H9 (cell line): ENCODE results near the gene ADGRB3. TPM values are rescaled to one million over a fixed set of nuclear protein-coding genes. Genes with fewer than 3 reads are reported as not detected.

Experiments used
- DNase-seq: peaks from one replicate; pipeline ENCODE4 v3.0.0-alpha.2; 2017
- H2AFZ ChIP-seq: one replicate; pipeline ENCODE4 v1.6.1; 2013; ENCODE audit warnings: mild to moderate bottlenecking, low read length, control low read depth, moderate library complexity
- H2AK5ac ChIP-seq: 2 replicates; pipeline ENCODE4 v1.6.1; 2013; ENCODE audit warnings: low read length, control low read depth, mixed read lengths; ENCODE audit not compliant: insufficient read length
- H2BK120ac ChIP-seq: one replicate; pipeline ENCODE4 v1.6.1; 2013; ENCODE audit warnings: low read depth, mild to moderate bottlenecking, low read length, control low read depth, inconsistent platforms; ENCODE audit not compliant: poor library complexity, severe bottlenecking
- H2BK12ac ChIP-seq: 2 replicates; pipeline ENCODE4 v1.6.1; 2013; ENCODE audit warnings: low read length, control low read depth, mixed read lengths, low read depth; ENCODE audit not compliant: insufficient read length
- H2BK15ac ChIP-seq: 2 replicates; pipeline ENCODE4 v1.6.1; 2013; ENCODE audit warnings: low read depth, low read length, control low read depth
- H2BK20ac ChIP-seq: one replicate; pipeline ENCODE4 v1.6.1; 2013; ENCODE audit warnings: low read depth, mild to moderate bottlenecking, low read length, control low read depth, inconsistent platforms; ENCODE audit not compliant: poor library complexity, severe bottlenecking
- H2BK5ac ChIP-seq: 2 replicates; pipeline ENCODE4 v1.6.1; 2013; ENCODE audit warnings: low read length, control low read depth, mixed read lengths; ENCODE audit not compliant: insufficient read length
- H3K14ac ChIP-seq: 2 replicates; pipeline ENCODE4 v1.6.1; 2013; ENCODE audit warnings: low read length, control low read depth; ENCODE audit not compliant: insufficient read depth
- H3K18ac ChIP-seq: 2 replicates; pipeline ENCODE4 v1.6.1; 2013; ENCODE audit warnings: low read depth, mild to moderate bottlenecking, mixed read lengths, low read length, control low read depth; ENCODE audit not compliant: insufficient read length
- H3K23ac ChIP-seq: 2 replicates; pipeline ENCODE4 v1.6.1; 2013; ENCODE audit warnings: low read length, control low read depth, mixed read lengths, low read depth; ENCODE audit not compliant: insufficient read length
- H3K23me2 ChIP-seq: 2 replicates; pipeline ENCODE4 v1.6.1; 2013; ENCODE audit warnings: low read depth, mild to moderate bottlenecking, mixed read lengths, low read length, control low read depth; ENCODE audit not compliant: insufficient read length, poor library complexity, severe bottlenecking
- H3K27ac ChIP-seq: 2 replicates; pipeline ENCODE4 v1.5.1; 2013; ENCODE audit warnings: low read length, control low read depth, mixed read lengths, low read depth; ENCODE audit not compliant: insufficient read length
- H3K27me3 ChIP-seq: 2 replicates; pipeline ENCODE4 v1.6.1; 2013; ENCODE audit warnings: low read length, control low read depth, inconsistent platforms; ENCODE audit not compliant: insufficient read depth
- H3K4ac ChIP-seq: 2 replicates; pipeline ENCODE4 v1.6.1; 2013; ENCODE audit warnings: low read depth, mild to moderate bottlenecking, control low read depth, inconsistent platforms, low read length, moderate library complexity
- H3K4me1 ChIP-seq: 2 replicates; pipeline ENCODE4 v1.6.1; 2013; ENCODE audit warnings: low read length, control low read depth, inconsistent platforms; ENCODE audit not compliant: insufficient read depth
- H3K4me2 ChIP-seq: 2 replicates; pipeline ENCODE4 v1.6.1; 2013; ENCODE audit warnings: low read length, control low read depth, mixed read lengths; ENCODE audit not compliant: insufficient read length, insufficient read depth
- H3K56ac ChIP-seq: 2 replicates; pipeline ENCODE4 v1.6.1; 2013; ENCODE audit warnings: low read depth, mild to moderate bottlenecking, mixed read lengths, low read length, control low read depth; ENCODE audit not compliant: insufficient read length
- H3K79me1 ChIP-seq: 2 replicates; pipeline ENCODE4 v1.6.1; 2013; ENCODE audit warnings: low read depth, mild to moderate bottlenecking, moderate library complexity, low read length, control low read depth, inconsistent platforms; ENCODE audit not compliant: insufficient read depth, poor library complexity, severe bottlenecking
- H3K79me2 ChIP-seq: 2 replicates; pipeline ENCODE4 v1.6.1; 2013; ENCODE audit warnings: low read length, control low read depth, inconsistent platforms; ENCODE audit not compliant: insufficient read depth
- H3K9ac ChIP-seq: 2 replicates; pipeline ENCODE4 v1.6.1; 2013; ENCODE audit warnings: low read length, control low read depth, mixed read lengths; ENCODE audit not compliant: insufficient read length; ENCODE audit errors: extremely low read depth
- H3K9me3 ChIP-seq: one replicate; pipeline ENCODE4 v1.6.1; 2013; ENCODE audit warnings: low read depth, low read length, inconsistent platforms; ENCODE audit not compliant: control insufficient read depth
- H3T11ph ChIP-seq: one replicate; pipeline ENCODE4 v1.6.1; 2013; ENCODE audit warnings: mild to moderate bottlenecking, low read length, control low read depth, inconsistent platforms
- H4K20me1 ChIP-seq: one replicate; pipeline ENCODE4 v1.6.1; 2013; ENCODE audit not compliant: control insufficient read depth, insufficient read length, insufficient read depth
- H4K5ac ChIP-seq: 2 replicates; pipeline ENCODE4 v1.6.1; 2013; ENCODE audit warnings: low read depth, mild to moderate bottlenecking, mixed read lengths, low read length, control low read depth; ENCODE audit not compliant: insufficient read length
- H4K8ac ChIP-seq: replicated peaks from 2 replicates; pipeline ENCODE4 v1.6.1; 2013; ENCODE audit warnings: low read length, control low read depth, mixed read lengths, low read depth; ENCODE audit not compliant: insufficient read length
- H4K91ac ChIP-seq: 2 replicates; pipeline ENCODE4 v1.6.1; 2013; ENCODE audit warnings: low read depth, mild to moderate bottlenecking, moderate library complexity, mixed read lengths, low read length, control low read depth; ENCODE audit not compliant: insufficient read length
- H3K27ac Mint-ChIP-seq, 3 experiments: 2 replicates in 2 of 3; 3 replicates in 1 of 3; pipeline ENCODE4 v1.8.0; 2020 to 2021; ENCODE audit warnings: mixed read lengths in 3 of 3, mild to moderate bottlenecking in 1 of 3, moderate library complexity in 1 of 3
- H3K27me3 Mint-ChIP-seq: 2 replicates; pipeline ENCODE4 v1.8.0; 2021; ENCODE audit warnings: low read depth, mild to moderate bottlenecking, moderate library complexity, mixed read lengths
- H3K36me3 Mint-ChIP-seq, 3 experiments: 2 replicates in 2 of 3; 3 replicates in 1 of 3; pipeline ENCODE4 v1.8.0; 2020 to 2021; ENCODE audit warnings: low read depth in 3 of 3, mixed read lengths in 3 of 3; ENCODE audit not compliant: insufficient read depth in 1 of 3
- H3K4me1 Mint-ChIP-seq, 2 experiments: 2 replicates each; pipeline ENCODE4 v1.8.0; 2020; ENCODE audit warnings: mixed read lengths in 2 of 2
- H3K4me3 Mint-ChIP-seq, 2 experiments: 2 replicates in 1 of 2; 3 replicates in 1 of 2; pipeline ENCODE4 v1.8.0; 2020 to 2021; ENCODE audit warnings: mild to moderate bottlenecking in 2 of 2, mixed read lengths in 2 of 2, moderate library complexity in 1 of 2
- H3K9me3 Mint-ChIP-seq, 2 experiments: 2 replicates in 1 of 2; 3 replicates in 1 of 2; pipeline ENCODE4 v1.8.0; 2020; ENCODE audit warnings: mild to moderate bottlenecking in 2 of 2, mixed read lengths in 2 of 2, moderate library complexity in 1 of 2
- CTCF ChIP-seq: fragments of 200-600 bp; sonication (generic); conservative IDR thresholded peaks from 3 replicates; pipeline ENCODE4 v1.8.0; 2021; ENCODE audit warnings: antibody characterized with exemption, mild to moderate bottlenecking
- WGBS: extraction: QIAGEN DNeasy Blood & Tissue Kit; methylation state at CpG from one replicate; pipeline ENCODE4 v1.1.7; 2013; ENCODE audit warnings: missing lambda C conversion rate, low lambda C conversion rate, mixed read lengths; ENCODE audit not compliant: insufficient read length; ENCODE audit errors: extremely low coverage; 5-methylcytosine and 5-hydroxymethylcytosine counted together
- total RNA-seq: library from RNA; stranded (reverse); gene quantifications from 2 replicates; pipeline ENCODE4 v1.2.1, GENCODE V29; 2021

ADGRB3 gene
- total RNA-seq, 1 experiment from 2014 or later: 0.37 TPM

GRCh38 chr6:69018906-69019305 is 383.8 kb downstream of the ADGRB3 start:
- no peak overlapping the region for H3K4me3 Mint-ChIP-seq
- Histone ChIP-seq H3K23me2 (no peaks in the 10 kb centered on the region), H2AFZ (no peak overlapping the region), H3K4ac (no peak overlapping the region), H3K27ac (no peak overlapping the region), H3K9ac (no peak overlapping the region), H4K5ac (no peak overlapping the region), H2BK5ac (no peak overlapping the region), H3K18ac (no peak overlapping the region), H2BK120ac (no peak overlapping the region), H4K8ac (no peak overlapping the region), H3K4me1 (no peaks in the 10 kb centered on the region), H2BK12ac (no peak overlapping the region), H3K23ac (no peak overlapping the region), H3K9me3 (no peaks in the 10 kb centered on the region), H4K20me1 (no peaks in the 10 kb centered on the region), H3K56ac (no peak overlapping the region), H4K91ac (no peak overlapping the region), H2AK5ac (no peak overlapping the region), H3K27me3 (no peaks in the 10 kb centered on the region), H3K79me1 (no peaks in the 10 kb centered on the region), H2BK20ac (no peak overlapping the region), H3K4me2 (no peak overlapping the region), H2BK15ac (no peak overlapping the region), H3K14ac (no peak overlapping the region), H3T11ph (no peak overlapping the region), H3K79me2 (no peaks in the 10 kb centered on the region)
- WGBS: no CpG with 5 or more reads among the region's 1 CpG
- no peak for TF ChIP-seq CTCF
- peaks cover 17 to 18% of the 10 kb centered on the region in 2 experiments for H3K4me1 Mint-ChIP-seq
- no peaks in the 10 kb centered on the region for H3K36me3 Mint-ChIP-seq
- H3K27ac Mint-ChIP-seq: no peak overlapping the region
- no peaks in the 10 kb centered on the region for H3K9me3 Mint-ChIP-seq
- no peaks in the 10 kb centered on the region for H3K27me3 Mint-ChIP-seq
- DNase-seq: no peak
